ENCODE data around the gene PLCH1. TPM values are rescaled to one million over a fixed set of nuclear protein-coding genes. Genes with fewer than 3 reads are reported as not detected.

Gene PLCH1
- total and polyA plus RNA-seq, 10 of the 15 experiments (the other 5 are each of a cell fraction or from before 2014, with no cell fraction given): 0.03 to 0.22 (median 0.04) TPM; not detected in 5

DNA sequence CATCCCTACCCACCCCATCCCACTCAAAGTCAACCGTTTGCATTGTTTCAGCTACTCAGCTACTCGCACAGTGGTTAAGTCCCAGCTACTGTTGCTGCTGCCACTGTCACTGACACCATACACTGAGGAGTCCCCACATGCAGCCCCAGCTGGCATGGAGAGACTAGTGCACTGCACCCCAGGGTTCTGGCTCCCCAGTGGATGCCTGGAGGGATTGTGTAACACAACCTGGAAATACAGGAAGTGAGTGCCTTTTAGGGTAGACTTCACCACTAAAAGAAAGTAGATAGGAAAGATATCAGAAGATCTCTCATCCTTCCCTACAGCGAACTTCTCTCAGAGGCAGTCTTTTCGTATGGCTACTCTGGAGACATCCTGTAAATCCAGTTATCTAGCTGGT lies 282.2 kb downstream of the PLCH1 start (continued):
- TF ChIP-seq, protein P1, sequence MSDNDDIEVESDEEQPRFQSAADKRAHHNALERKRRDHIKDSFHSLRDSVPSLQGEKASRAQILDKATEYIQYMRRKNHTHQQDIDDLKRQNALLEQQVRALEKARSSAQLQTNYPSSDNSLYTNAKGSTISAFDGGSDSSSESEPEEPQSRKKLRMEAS (IDR thresholded peaks at IDR 0.05; ENCODE audit: low read depth, low read length): no peak
- TF ChIP-seq, protein P2, sequence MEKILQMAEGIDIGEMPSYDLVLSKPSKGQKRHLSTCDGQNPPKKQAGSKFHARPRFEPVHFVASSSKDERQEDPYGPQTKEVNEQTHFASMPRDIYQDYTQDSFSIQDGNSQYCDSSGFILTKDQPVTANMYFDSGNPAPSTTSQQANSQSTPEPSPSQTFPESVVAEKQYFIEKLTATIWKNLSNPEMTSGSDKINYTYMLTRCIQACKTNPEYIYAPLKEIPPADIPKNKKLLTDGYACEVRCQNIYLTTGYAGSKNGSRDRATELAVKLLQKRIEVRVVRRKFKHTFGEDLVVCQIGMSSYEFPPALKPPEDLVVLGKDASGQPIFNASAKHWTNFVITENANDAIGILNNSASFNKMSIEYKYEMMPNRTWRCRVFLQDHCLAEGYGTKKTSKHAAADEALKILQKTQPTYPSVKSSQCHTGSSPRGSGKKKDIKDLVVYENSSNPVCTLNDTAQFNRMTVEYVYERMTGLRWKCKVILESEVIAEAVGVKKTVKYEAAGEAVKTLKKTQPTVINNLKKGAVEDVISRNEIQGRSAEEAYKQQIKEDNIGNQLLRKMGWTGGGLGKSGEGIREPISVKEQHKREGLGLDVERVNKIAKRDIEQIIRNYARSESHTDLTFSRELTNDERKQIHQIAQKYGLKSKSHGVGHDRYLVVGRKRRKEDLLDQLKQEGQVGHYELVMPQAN (conservative IDR thresholded peaks at IDR 0.05): no peak
- TF ChIP-seq HDAC6 (IDR thresholded peaks at IDR 0.05; ENCODE audit: unreplicated experiment) (no peak), SPI1 (IDR thresholded peaks at IDR 0.05; ENCODE audit: borderline replicate concordance, insufficient read depth, low read depth, low read length) (no peak), LARP7 (IDR thresholded peaks at IDR 0.05) (no peak), BRCA1 (IDR thresholded peaks at IDR 0.05; ENCODE audit: low read depth, low read length) (no peak)
- TF ChIP-seq, protein P3, sequence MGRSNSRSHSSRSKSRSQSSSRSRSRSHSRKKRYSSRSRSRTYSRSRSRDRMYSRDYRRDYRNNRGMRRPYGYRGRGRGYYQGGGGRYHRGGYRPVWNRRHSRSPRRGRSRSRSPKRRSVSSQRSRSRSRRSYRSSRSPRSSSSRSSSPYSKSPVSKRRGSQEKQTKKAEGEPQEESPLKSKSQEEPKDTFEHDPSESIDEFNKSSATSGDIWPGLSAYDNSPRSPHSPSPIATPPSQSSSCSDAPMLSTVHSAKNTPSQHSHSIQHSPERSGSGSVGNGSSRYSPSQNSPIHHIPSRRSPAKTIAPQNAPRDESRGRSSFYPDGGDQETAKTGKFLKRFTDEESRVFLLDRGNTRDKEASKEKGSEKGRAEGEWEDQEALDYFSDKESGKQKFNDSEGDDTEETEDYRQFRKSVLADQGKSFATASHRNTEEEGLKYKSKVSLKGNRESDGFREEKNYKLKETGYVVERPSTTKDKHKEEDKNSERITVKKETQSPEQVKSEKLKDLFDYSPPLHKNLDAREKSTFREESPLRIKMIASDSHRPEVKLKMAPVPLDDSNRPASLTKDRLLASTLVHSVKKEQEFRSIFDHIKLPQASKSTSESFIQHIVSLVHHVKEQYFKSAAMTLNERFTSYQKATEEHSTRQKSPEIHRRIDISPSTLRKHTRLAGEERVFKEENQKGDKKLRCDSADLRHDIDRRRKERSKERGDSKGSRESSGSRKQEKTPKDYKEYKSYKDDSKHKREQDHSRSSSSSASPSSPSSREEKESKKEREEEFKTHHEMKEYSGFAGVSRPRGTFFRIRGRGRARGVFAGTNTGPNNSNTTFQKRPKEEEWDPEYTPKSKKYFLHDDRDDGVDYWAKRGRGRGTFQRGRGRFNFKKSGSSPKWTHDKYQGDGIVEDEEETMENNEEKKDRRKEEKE (IDR thresholded peaks at IDR 0.05): no peak

DNA sequence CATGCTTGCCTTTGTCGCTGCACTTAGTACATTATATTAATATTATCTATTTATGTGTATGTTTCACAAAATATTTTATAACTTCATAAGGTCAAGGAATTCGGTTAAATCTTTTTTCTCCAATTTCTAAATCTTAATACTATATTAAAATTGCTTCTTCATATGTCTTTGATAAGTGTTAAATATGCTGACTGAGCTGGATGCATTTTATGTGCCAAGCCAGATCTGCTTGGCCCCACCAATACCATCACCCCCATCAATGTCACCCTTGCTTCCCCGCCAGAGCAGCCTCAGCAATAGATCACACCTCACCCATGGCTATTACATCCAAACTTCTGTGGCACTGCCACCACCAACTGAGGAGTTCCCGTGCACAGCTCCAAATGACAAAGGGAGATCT lies 287.3 kb downstream of the PLCH1 start:
- BruUV-seq (replicated peaks): no TSS peak
- 13% methylated on average over 4 of the region's 4 CpGs for WGBS (ENCODE audit: insufficient coverage, insufficient replicate concordance, low lambda C conversion rate, missing lambda C conversion rate)
- ChIA-PET CTCF (no interaction called here), RAD21 (ENCODE audit: unreplicated experiment) (no interaction called here), SMC1A (ENCODE audit: uncharacterized antibody, unreplicated experiment) (no interaction called here), POLR2A (no interaction called here)
- Histone ChIP-seq H3K4me1 (ENCODE audit: control insufficient read depth, insufficient read depth, low read length) (no peaks in the 10 kb centered on the region), H3K4me3 (no peak overlapping the region), H3K36me3 (ENCODE audit: control insufficient read depth in 2 of 2, insufficient read depth in 2 of 2, low read length in 1 of 2) (no peaks in the 10 kb centered on the region), H3K4me2 (ENCODE audit: control insufficient read depth, insufficient read depth) (no peak overlapping the region), H3K9ac (ENCODE audit: control insufficient read depth, insufficient read depth, low read length) (no peak overlapping the region), H3K9me3 (replicated peaks; ENCODE audit: control insufficient read depth, insufficient read depth, low read length) (no peaks in the 10 kb centered on the region), H4K20me1 (ENCODE audit: control insufficient read depth, insufficient read depth) (no peaks in the 10 kb centered on the region), H2AFZ (ENCODE audit: control insufficient read depth, low read depth, low read length) (no peak overlapping the region), H3K27me3 (replicated peaks in 1 of 2; ENCODE audit: control insufficient read depth in 2 of 2, insufficient read depth in 2 of 2, low read length in 1 of 2) (no peaks in the 10 kb centered on the region; a peak in 1 of 4 replicates), H3K27ac (ENCODE audit: control insufficient read depth, insufficient read depth) (no peak overlapping the region), H3K79me2 (ENCODE audit: control insufficient read depth, insufficient read depth, low read length) (no peaks in the 10 kb centered on the region)
- TF ChIP-seq POLR2A (IDR thresholded peaks at IDR 0.05; ENCODE audit: low read depth, low read length) (no peak), CBFB (IDR thresholded peaks at IDR 0.05; ENCODE audit: low read depth) (no peak), FOXK2 (IDR thresholded peaks at IDR 0.05) (no peak), NR2C1 (IDR thresholded peaks at IDR 0.05) (no peak)
- TF ChIP-seq, protein P3 (IDR thresholded peaks at IDR 0.05): no peak
- TF ChIP-seq, protein P4, sequence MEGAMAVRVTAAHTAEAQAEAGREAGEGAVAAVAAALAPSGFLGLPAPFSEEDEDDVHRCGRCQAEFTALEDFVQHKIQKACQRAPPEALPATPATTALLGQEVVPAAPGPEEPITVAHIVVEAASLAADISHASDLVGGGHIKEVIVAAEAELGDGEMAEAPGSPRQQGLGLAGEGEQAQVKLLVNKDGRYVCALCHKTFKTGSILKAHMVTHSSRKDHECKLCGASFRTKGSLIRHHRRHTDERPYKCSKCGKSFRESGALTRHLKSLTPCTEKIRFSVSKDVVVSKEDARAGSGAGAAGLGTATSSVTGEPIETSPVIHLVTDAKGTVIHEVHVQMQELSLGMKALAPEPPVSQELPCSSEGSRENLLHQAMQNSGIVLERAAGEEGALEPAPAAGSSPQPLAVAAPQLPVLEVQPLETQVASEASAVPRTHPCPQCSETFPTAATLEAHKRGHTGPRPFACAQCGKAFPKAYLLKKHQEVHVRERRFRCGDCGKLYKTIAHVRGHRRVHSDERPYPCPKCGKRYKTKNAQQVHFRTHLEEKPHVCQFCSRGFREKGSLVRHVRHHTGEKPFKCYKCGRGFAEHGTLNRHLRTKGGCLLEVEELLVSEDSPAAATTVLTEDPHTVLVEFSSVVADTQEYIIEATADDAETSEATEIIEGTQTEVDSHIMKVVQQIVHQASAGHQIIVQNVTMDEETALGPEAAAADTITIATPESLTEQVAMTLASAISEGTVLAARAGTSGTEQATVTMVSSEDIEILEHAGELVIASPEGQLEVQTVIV (IDR thresholded peaks at IDR 0.05; ENCODE audit: borderline replicate concordance, partially characterized antibody): no peak
- in situ Hi-C loops (cut with MboI) (no loop called here), intact Hi-C loops (cut with micrococcal nuclease; ENCODE audit: unreplicated experiment) (no loop called here)
- FAIRE-seq: no peak
- no peak for ATAC-seq
- no peak for DNase-seq (ENCODE audit: low read depth, low spot score)
